DMS 273 (cell line): Measurements from ENCODE around the gene MEGF9.

Experiments
- DNase-seq: peaks from one replicate; lab custom pipeline; 2025; ENCODE audit not compliant: unreplicated experiment; lab: John Stamatoyannopoulos, UW

Gene MEGF9

GRCh38 chr9:120733190-120733589, 18.9 kb upstream of the MEGF9 start:
- DNase-seq, result no peak

- DNase-seq, result no peak
Observed at GRCh38 chr9:120730654-120731514, 16.6 kb upstream of the MEGF9 start.

- peak; percentile 6 for DNase-seq
Observed at GRCh38 chr9:120729791-120730241, 15.5 kb upstream of the MEGF9 start.

GRCh38 chr9:120726484-120726883, 12.2 kb upstream of the MEGF9 start:
- no peak for DNase-seq

GRCh38 chr9:120725907-120726306, 11.6 kb upstream of the MEGF9 start:
- no peak for DNase-seq

GRCh38 chr9:120724757-120725400, 10.6 kb upstream of the MEGF9 start:
- no peak for DNase-seq

GRCh38 chr9:120723565-120723964, 9.3 kb upstream of the MEGF9 start:
- DNase-seq, result no peak

- no peak for DNase-seq
Observed at GRCh38 chr9:120720404-120720803, 6.1 kb upstream of the MEGF9 start.

- DNase-seq, result no peak
Observed at GRCh38 chr9:120718316-120718715, 4.0 kb upstream of the MEGF9 start.

GRCh38 chr9:120717176-120717575, 2.9 kb upstream of the MEGF9 start:
- DNase-seq, result no peak

GRCh38 chr9:120716483-120716882, 2.2 kb upstream of the MEGF9 start:
- DNase-seq, result no peak

- DNase-seq, result peak; percentile 49
Observed at GRCh38 chr9:120715389-120715924, 1.2 kb upstream of the MEGF9 start.

GRCh38 chr9:120714846-120715388, 647 bp upstream of the MEGF9 start:
- peak; percentile 46 for DNase-seq

- DNase-seq, result peak; percentile 57
Observed at GRCh38 chr9:120713257-120714087, 798 bp downstream of the MEGF9 start.

- DNase-seq, result peak; percentile 22
Observed at GRCh38 chr9:120712539-120713031, 1.7 kb downstream of the MEGF9 start.

GRCh38 chr9:120711841-120712538, 2.3 kb downstream of the MEGF9 start:
- peak; percentile 38 for DNase-seq

- peak; percentile 25 for DNase-seq
Observed at GRCh38 chr9:120711354-120711753, 2.9 kb downstream of the MEGF9 start.

- DNase-seq, result peak; percentile 68
Observed at GRCh38 chr9:120710110-120710981, 3.9 kb downstream of the MEGF9 start.
